GM20000 (cell line): Measurements from ENCODE around the gene DDX54.

Source experiments
- DNase-seq: peaks from one replicate; pipeline ENCODE4 v3.0.0; 2012; ENCODE audit warnings: low spot score
- TF ChIP-seq, protein P1 (sequence below): IDR thresholded peaks from 2 replicates; pipeline ENCODE4 v1.5.1; 2012; ENCODE audit warnings: mild to moderate bottlenecking, control low read depth; ENCODE audit errors: extremely low read depth, missing control alignments

The DDX54 gene

DNA sequence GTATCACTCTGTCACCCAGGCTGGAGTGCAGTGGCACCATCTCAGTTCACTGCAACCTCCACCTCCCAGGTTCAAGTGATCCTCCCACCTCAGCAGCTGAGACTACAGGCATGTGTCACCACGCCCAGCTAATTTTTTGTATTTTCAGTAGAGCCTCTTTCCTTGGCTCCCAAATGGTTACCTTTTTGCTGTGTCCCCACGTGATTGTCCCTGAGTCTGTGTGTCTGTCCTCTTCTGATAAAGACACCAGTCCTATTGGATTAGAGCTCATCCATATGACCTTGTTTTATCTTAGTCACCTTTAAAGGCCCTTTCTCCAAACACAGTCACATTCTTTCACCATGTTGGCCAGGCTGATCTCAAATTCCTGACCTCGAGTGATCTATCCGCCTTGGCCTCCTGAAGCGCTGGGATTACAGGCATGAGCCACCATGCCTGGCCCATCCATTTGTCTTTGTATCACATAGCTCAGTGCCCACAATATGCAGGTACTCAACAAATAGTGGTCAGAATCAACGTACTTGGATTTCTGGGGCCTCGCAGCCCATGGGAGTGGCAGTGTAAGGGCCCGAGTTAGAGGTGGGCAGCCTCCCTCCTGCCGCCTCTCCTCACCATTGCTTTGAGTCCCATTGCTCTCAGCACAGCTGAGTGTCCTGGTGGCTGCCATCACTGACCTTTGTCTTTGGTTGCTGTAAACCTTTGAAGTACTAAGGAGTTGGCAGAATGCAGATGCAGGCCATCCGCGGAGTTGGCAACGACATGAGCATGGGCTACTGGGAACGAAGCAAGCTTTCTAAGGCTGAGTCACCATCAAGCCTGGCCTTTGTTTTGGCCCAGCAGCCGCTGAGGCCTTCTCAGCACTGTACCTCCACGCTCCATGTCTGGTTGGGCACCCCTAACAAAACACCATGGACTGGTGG, 45.3 kb upstream of the DDX54 start:
- TF ChIP-seq, protein P1, sequence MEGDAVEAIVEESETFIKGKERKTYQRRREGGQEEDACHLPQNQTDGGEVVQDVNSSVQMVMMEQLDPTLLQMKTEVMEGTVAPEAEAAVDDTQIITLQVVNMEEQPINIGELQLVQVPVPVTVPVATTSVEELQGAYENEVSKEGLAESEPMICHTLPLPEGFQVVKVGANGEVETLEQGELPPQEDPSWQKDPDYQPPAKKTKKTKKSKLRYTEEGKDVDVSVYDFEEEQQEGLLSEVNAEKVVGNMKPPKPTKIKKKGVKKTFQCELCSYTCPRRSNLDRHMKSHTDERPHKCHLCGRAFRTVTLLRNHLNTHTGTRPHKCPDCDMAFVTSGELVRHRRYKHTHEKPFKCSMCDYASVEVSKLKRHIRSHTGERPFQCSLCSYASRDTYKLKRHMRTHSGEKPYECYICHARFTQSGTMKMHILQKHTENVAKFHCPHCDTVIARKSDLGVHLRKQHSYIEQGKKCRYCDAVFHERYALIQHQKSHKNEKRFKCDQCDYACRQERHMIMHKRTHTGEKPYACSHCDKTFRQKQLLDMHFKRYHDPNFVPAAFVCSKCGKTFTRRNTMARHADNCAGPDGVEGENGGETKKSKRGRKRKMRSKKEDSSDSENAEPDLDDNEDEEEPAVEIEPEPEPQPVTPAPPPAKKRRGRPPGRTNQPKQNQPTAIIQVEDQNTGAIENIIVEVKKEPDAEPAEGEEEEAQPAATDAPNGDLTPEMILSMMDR, result no peak
- DNase-seq, result no peak

DNA sequence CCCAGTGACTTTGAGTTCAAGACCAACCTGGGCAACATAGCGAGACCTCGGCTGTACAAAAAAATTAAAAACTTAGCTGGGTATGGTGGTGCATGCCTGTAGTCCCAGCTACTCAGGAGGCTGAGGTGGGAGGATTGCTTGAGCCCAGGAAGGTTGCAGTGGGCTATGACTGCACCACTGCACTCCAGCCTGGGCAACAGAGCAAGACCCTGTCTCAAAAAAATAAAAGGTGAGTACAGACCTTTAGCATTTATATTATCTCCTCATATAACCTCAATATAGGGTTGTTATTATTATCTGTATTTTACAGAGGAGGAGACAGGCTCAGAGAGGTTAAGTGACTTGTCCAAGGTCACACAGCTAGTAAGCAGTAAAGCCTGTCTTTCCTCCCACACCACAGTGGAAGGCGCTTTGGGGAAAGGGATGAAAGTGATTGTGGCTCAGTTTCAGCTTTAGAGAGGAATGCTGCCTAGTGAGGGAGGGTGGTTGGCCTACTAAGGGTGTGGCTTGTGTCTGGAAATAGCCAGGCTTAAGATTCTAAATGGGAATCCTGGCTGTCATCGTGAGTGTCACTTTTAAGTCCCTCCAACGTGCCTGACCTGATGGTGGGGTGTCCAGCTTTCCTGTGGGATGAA, 43.2 kb upstream of the DDX54 start:
- no peak for DNase-seq
- TF ChIP-seq, protein P1, result no peak

DNA sequence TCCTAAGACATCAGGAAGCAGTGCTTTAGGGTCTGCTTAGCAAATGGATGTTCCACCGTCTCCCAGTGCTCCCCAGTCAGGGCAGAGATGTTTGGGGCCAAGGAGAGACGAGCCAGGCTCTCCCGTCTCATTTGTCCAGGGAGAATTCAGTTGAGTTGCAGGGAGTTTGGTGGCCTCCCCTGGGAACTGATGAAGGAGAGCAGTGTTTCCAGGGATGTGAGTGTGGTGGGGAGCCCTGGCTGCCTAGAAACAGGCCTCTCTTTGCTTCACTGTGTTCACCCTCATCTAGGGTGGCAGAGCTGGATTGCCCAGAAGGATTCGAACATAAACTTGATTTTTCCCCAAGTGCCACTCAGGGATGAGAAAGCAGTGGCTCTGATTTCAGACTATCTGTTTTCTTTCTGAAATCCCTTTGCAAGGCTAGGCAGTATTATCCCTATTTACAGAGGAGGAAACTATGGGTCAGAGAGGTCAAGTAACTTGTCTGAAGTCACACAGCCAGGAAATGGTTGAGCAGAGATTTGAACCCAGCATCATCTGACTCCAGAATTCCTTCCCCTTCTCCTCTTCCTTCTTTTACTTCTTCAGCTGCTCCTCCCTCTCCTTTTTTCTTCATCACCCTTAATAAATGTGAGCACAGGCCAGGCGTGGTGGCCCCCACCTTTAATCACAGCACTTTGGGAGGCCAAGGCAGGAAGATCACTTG, 42.6 kb upstream of the DDX54 start:
- TF ChIP-seq, protein P1, result no peak
- no peak for DNase-seq

DNA sequence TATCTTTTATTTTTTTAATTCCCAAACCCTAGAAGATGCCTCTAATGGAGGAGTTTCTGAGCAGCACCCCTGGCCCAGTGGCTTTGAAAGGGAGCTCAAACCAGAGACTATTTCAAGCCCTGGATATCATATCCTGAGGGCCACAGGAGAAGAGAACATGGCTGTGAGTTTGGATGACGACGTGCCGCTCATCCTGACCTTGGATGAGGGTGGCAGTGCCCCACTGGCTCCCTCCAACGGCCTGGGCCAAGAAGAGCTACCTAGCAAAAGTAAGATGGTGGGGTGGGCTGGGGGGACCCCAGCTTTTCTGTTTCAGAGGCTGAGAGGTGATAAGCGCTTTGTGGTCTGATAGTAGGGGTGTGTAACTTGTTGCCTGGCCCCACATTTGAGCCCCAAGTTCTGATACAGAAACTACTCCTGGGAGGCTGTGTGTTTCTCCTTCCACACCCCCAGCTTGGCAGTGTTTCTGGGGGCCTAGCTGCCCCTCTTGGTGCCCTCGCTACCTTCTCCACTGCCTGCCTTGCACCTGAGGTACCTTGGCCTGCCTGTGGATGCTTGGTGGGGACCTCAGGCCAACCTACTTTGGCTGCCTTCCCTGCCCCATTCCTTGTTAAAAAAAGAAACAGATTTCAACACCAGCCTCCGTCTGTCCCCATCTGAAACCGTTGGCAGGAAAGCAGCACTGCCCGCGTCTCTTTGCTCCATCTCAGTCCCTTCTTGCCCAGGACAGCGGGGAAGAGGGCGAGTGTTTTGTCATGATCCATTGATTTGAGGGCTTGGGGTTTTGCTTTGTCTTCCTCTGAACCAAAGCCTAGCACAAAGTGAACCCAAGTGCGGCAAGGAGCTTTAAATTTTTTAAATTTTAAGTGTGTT, 41.7 kb upstream of the DDX54 start:
- DNase-seq, result no peak
- TF ChIP-seq, protein P1, result no peak

DNA sequence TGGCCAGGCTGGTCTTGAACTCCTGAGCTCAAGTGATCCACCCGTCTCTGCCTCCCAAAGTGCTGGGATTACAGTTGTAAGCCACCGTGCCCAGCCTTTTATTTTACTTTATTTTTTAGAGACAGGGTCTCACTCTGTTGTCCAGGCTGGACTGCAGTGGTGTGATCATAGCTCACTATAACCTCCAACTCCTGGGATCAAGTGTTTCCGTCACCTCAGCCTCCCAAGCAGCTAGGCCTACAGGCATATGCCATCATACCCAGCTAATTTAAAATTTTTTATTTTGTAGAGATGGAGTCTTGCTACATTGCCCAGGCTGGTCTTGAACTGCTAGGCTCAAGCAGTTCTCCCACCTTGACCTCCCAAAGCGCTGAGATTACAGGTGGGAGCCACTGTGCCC, 39.7 kb upstream of the DDX54 start:
- DNase-seq, result no peak
- TF ChIP-seq, protein P1, result no peak

DNA sequence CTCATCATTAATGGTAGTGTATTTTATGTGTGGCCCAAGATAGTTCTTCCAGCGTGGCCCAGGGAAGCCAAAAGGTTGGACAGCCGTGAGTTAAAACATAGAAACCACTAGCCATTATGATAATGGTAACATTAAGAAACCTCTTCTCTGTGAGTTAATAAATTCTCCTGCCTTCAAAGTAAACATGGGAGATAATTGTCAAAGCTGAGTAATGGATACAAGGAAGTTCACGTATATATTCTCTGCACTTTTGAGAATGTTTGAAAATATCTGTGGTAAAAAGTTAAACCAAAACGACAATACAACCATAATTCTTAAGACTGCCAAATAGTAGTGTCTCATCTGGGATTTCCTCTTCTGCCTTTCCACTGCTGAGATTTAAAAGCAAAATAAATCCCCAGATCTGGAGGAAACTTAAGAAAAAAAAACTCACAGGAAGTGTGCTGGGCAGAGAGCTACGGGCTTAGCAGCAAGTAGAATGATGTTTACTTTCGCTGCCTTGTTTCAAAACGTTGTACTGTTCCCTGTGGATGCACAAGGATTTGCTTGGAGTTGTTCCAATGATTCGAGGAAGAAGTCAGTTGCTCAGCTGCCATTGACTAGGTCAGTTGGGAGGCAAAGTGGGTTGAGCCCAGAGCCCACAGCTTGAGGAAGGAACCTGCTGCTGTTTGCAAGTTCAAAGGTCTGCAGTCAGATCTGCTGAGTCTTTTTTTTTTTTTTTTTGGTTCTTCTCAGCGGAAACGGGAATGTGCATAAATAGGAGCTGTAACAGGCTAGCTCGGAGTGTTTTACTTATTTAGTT, 37.7 kb upstream of the DDX54 start:
- DNase-seq, result no peak
- TF ChIP-seq, protein P1, result no peak
